C1 segment of cervical spinal cord (tissue), 14 donors: Measurements from ENCODE around the gene DSTYK.

ENCODE experiments used
- DNase-seq, 14 donors: peaks; one replicate each; lab custom pipeline; 2025; lab: John Stamatoyannopoulos, UW

Gene DSTYK

GRCh38 chr1:205211169-205211838 lies at the start of gene DSTYK:
Gene DSTYK, minus strand, starts transcription at chr1:205211702. Its CDS starts 167 bp downstream, at chr1:205211535.
- DNase-seq = peak; percentile 70 to 96 (median 92)

GRCh38 chr1:205259998-205260397 lies 48.5 kb upstream of the DSTYK start:
- DNase-seq = no peak

GRCh38 chr1:205259324-205259832 lies 47.9 kb upstream of the DSTYK start:
- no peak for DNase-seq

- peak in 11 of 14 donors; percentile 46 to 80 (median 65) for DNase-seq
Measured at GRCh38 chr1:205258719-205259118, 47.2 kb upstream of the DSTYK start.

GRCh38 chr1:205258261-205258691 lies 46.8 kb upstream of the DSTYK start:
- DNase-seq = no peak

GRCh38 chr1:205257735-205258134 lies 46.2 kb upstream of the DSTYK start:
- peak in 1 of 14 donors; percentile 23 for DNase-seq

- no peak for DNase-seq
Measured at GRCh38 chr1:205256951-205257625, 45.6 kb upstream of the DSTYK start.

GRCh38 chr1:205255941-205256780 lies 44.7 kb upstream of the DSTYK start:
- peak; percentile 10 to 98 (median 88) for DNase-seq

GRCh38 chr1:205251576-205251975 lies 40.1 kb upstream of the DSTYK start:
- no peak for DNase-seq

GRCh38 chr1:205250699-205251098 lies 39.2 kb upstream of the DSTYK start:
- no peak for DNase-seq

- DNase-seq = peak in 4 of 14 donors; percentile 59 to 73 (median 63)
Measured at GRCh38 chr1:205249651-205250050, 38.1 kb upstream of the DSTYK start.

GRCh38 chr1:205248793-205249601 lies 37.5 kb upstream of the DSTYK start:
- peak in 11 of 14 donors; percentile 35 to 81 (median 67) for DNase-seq

- DNase-seq = peak in 12 of 14 donors; percentile 53 to 87 (median 78)
Measured at GRCh38 chr1:205247130-205247921, 35.8 kb upstream of the DSTYK start.

GRCh38 chr1:205246351-205247119 lies 35.0 kb upstream of the DSTYK start:
- no peak for DNase-seq

GRCh38 chr1:205245096-205245495 lies 33.6 kb upstream of the DSTYK start:
- peak in 1 of 14 donors; percentile 25 for DNase-seq

- DNase-seq = no peak
Measured at GRCh38 chr1:205244384-205244783, 32.9 kb upstream of the DSTYK start.

- DNase-seq = no peak
Measured at GRCh38 chr1:205243350-205244191, 32.1 kb upstream of the DSTYK start.

GRCh38 chr1:205241366-205242030 lies 30.0 kb upstream of the DSTYK start:
- no peak for DNase-seq
